GM12873 (cell line): ENCODE data around the gene FHOD1.

Source experiments
- TF ChIP-seq, protein P1 (sequence below): IDR thresholded peaks from 2 replicates; pipeline ENCODE4 v1.5.1; 2012; ENCODE audit warnings: low read depth, mild to moderate bottlenecking, moderate library complexity, low read length, control low read depth; ENCODE audit not compliant: insufficient read depth; ENCODE audit errors: missing control alignments

FHOD1 gene

DNA sequence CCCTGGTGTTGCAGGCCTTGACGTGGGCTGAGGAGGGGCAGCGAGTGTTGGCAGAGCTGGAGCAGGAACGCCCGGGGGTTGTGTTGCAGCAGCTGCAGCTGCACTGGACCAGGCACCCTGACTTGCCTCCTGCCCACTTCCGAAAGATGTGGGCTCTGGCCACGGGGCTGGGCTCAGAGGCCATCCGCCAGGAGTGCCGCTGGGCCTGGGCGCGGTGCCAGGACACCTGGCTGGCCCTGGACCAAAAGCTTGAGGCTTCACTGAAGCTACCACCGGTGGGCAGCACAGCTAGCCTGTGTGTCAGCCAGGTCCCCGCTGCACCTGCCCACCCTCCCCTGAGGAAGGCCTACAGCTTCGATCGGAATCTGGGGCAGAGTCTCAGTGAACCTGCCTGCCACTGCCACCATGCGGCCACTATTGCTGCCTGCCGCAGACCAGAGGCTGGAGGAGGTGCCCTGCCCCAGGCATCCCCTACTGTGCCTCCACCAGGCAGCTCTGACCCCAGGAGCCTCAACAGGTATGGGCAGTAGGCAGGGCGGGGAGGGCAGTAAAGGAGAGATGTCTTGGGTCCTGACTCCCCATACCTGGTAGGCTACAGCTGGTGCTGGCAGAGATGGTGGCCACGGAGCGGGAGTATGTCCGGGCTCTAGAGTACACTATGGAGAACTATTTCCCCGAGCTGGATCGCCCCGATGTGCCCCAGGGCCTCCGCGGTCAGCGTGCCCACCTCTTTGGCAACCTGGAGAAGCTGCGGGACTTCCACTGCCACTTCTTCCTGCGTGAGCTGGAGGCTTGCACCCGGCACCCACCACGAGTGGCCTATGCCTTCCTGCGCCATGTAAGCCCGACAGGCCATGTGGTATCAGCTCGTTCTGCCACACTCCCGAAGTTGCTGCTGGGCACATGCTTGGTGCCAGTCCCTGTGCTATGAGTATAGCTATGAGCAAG is 37.7 kb upstream of the FHOD1 start:
- TF ChIP-seq, protein P1, sequence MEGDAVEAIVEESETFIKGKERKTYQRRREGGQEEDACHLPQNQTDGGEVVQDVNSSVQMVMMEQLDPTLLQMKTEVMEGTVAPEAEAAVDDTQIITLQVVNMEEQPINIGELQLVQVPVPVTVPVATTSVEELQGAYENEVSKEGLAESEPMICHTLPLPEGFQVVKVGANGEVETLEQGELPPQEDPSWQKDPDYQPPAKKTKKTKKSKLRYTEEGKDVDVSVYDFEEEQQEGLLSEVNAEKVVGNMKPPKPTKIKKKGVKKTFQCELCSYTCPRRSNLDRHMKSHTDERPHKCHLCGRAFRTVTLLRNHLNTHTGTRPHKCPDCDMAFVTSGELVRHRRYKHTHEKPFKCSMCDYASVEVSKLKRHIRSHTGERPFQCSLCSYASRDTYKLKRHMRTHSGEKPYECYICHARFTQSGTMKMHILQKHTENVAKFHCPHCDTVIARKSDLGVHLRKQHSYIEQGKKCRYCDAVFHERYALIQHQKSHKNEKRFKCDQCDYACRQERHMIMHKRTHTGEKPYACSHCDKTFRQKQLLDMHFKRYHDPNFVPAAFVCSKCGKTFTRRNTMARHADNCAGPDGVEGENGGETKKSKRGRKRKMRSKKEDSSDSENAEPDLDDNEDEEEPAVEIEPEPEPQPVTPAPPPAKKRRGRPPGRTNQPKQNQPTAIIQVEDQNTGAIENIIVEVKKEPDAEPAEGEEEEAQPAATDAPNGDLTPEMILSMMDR, result peak; percentile 13

DNA sequence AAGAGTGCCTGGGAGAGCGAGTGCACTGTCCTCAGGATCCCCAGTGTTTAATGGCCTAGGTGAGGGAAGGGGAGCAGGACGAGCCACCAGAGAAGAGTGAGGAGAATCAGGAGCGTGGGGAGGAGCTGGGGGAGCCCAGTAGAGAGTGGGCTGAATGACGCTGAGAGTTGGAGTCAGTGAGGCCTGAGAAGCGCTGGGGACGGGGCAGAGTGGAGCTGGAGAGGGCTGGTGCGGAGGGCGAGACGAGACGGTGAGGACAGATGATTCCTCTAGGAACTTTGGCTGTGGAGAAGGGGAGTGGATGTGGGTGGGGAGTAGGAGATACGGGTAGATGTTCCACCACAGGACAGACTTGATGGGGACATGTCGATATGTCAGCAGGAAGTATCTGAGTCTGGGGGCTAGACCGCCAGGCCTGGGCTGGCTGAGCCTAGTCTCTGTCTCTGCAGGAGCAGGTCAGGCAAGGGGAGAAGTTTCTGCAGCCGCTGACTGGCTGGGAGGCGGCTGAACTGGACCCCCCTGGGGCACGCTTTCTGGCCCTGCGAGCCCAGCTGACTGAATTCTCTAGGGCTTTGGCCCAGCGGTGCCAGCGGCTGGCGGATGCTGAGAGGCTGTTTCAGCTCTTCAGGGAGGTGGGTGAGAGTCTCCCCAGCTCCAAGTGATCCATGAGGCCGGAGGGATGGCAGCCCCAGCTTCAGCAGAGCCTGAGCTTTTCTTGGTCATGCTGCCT is 36.7 kb upstream of the FHOD1 start:
- TF ChIP-seq, protein P1, result no peak

DNA sequence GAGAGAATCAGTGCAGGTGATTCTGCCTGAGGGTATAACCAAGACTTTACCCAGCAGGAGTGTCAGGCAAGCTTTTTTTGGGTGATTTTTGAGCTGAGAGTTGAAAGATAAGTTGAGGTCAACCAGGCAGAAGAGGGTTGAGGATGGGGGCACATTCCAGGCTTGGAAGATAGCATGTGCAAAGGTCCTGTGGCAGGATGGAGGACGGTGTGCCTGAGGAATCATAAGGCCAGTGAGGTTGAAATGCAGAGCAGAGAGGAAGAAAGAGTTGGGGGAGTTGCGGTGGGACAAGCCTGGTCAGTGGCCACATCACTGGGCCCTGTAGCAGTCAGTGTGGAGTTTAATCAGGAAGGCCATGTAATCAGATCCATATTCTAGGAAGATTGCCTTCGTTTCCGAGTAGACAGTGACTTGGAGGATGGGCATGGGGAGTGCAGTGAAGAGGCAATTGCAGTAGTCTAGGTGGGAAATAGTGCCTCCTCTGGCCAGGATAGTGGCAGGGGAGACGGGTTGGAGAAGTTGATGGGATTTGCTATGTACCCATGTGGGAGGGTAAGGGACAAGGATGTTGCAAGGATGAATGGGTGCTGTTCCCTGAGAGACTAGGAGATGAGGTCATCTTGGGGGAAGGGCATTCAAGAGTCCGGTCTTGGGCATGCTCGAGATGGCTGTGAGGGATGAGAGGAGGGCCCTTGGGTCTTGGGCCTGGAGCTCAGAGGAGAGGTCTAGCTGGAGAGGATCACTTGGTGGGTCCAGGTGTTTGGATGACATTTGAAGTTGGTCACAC is 36.0 kb upstream of the FHOD1 start:
- TF ChIP-seq, protein P1, result no peak

DNA sequence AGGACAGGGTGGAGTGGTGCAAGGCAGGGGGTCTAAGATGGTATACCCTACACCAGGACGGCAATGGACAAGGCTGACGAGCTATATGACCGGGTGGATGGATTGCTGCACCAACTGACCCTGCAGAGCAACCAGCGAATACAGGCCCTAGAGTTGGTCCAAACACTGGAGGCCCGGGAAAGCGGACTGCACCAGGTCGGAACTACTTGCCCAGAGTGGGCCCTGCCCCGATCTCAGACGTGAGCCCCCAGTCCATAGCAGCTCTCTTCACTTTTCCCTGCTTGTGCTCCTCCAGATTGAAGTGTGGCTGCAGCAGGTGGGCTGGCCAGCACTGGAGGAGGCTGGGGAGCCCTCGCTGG is 35.1 kb upstream of the FHOD1 start:
- TF ChIP-seq, protein P1, result no peak

DNA sequence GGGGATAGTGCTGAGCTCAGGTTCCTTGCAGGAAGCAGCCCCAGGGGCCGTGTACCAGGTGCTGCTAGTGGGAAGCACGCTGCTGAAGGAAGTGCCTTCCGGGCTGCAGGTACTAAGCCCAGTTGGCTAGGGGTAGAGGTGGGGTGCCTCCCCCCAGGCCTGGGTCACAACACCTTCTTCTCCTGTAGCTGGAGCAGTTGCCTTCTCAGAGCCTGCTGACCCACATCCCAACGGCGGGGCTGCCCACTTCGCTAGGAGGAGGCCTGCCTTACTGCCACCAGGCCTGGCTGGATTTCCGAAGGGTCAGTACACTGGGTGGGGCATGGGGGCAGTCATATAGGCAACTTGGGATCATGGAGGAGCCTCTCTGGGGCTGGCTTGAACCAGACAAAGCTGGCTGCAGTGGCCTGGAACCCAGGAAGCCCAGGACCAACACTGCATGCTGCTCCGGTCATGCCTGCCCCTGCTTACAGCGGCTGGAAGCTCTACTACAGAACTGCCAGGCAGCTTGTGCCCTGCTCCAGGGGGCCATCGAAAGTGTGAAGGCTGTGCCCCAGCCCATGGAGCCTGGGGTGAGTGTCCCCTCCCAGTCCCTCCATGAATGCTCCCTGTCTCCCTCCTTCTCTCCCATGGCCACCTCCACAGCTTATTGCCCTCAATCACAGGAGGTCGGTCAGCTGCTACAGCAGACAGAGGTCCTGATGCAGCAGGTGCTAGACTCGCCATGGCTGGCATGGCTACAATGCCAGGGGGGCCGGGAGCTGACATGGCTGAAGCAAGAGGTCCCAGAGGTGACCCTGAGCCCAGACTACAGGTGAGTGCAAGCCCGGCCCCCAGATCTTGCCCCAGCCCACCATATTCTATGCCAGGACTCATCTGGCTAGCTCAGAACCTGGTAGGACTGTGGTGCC is 34.5 kb upstream of the FHOD1 start:
- TF ChIP-seq, protein P1, result no peak

DNA sequence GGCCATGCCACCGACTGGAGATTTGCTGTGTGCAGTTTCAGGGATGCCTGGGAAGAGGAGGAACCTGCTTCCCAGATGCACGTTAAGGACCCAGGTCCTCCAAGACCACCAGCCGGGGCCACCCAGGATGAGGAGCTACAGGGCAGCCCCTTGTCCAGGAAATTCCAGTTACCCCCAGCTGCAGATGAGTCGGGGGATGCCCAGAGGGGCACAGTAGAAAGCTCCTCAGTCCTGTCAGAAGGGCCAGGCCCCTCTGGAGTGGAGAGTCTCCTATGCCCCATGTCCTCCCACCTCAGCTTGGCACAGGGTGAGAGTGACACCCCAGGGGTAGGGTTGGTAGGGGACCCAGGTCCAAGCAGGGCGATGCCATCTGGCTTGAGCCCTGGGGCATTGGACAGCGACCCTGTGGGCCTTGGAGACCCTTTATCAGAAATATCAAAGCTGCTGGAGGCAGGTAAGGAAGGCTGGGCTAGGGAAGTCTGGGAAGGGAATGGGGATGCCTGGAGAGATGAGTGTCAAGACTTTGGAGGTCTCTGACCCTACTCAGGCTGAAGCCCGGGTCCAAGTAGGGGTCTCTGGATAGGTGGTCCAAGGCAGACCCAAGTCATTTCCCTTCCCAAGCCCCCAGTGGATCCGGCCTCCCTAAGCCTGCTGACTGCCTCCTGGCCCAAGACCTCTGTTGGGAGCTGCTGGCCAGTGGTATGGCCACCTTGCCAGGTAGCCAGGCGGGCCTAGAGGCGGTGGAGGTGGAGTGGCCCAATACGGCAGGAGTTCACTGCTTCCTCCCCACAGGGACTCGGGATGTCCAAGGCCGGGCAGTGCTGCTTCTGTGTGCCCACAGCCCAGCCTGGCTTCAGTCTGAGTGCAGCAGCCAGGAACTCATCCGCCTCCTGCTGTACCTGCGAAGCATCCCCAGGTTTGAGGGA is 33.1 kb upstream of the FHOD1 start:
- TF ChIP-seq, protein P1, result no peak
